HEK293 (cell line): ENCODE results near the gene TMTC1.

Source experiments
- KLF16 ChIP-seq: fragments of 450-650 bp; formaldehyde crosslinking; IDR thresholded peaks from 2 replicates; pipeline ENCODE4 v1.5.1; 2017; ENCODE audit warnings: missing biosample characterization, missing genetic modification characterization
- KLF8 ChIP-seq: fragments of 450-650 bp; formaldehyde crosslinking; IDR thresholded peaks from 2 replicates; pipeline ENCODE4 v1.5.1; 2016; ENCODE audit warnings: missing biosample characterization, missing genetic modification characterization
- YY1 ChIP-seq: fragments of 450-650 bp; formaldehyde crosslinking; IDR thresholded peaks from 2 replicates; pipeline ENCODE4 v1.5.1; 2018; ENCODE audit warnings: missing biosample characterization, missing genetic modification characterization
- ZNF140 ChIP-seq: fragments of 450-650 bp; formaldehyde crosslinking; IDR thresholded peaks from 2 replicates; pipeline ENCODE4 v1.5.1; 2016; ENCODE audit warnings: missing biosample characterization, missing genetic modification characterization
- ZNF157 ChIP-seq: fragments of 450-650 bp; formaldehyde crosslinking; IDR thresholded peaks from 2 replicates; pipeline ENCODE4 v1.5.1; 2016; ENCODE audit warnings: missing biosample characterization, missing genetic modification characterization
- ZNF274 ChIP-seq, 2 experiments: fragments of 200-500 bp in 1 of 2; fragments of 450-650 bp in 1 of 2; sonication (Bioruptor generic) in 1 of 2; formaldehyde crosslinking in 1 of 2; IDR thresholded peaks; 2 replicates each; pipeline versions ENCODE4 v1.5.1 to v1.6.1; 2014 to 2016; ENCODE audit warnings: borderline replicate concordance in 1 of 2, inconsistent platforms in 1 of 2, low read length in 1 of 2, missing biosample characterization in 1 of 2, missing genetic modification characterization in 1 of 2
- ZNF473 ChIP-seq: fragments of 450-650 bp; formaldehyde crosslinking; IDR thresholded peaks from 2 replicates; pipeline ENCODE4 v1.5.1; 2017; ENCODE audit warnings: missing biosample characterization, missing genetic modification characterization
- ZNF529 ChIP-seq: fragments of 450-650 bp; formaldehyde crosslinking; IDR thresholded peaks from 2 replicates; pipeline ENCODE4 v1.5.1; 2017; ENCODE audit warnings: missing genetic modification characterization, missing biosample characterization; ENCODE audit not compliant: insufficient replicate concordance
- ZNF654 ChIP-seq: fragments of 450-650 bp; formaldehyde crosslinking; IDR thresholded peaks from 2 replicates; pipeline ENCODE4 v1.5.1; 2016; ENCODE audit warnings: low read depth, missing biosample characterization, missing genetic modification characterization
- ZNF768 ChIP-seq: fragments of 450-650 bp; formaldehyde crosslinking; IDR thresholded peaks from 2 replicates; pipeline ENCODE4 v1.5.1; 2018; ENCODE audit warnings: missing biosample characterization, mild to moderate bottlenecking, missing genetic modification characterization
- TF ChIP-seq, protein P1 (sequence below): fragments of 450-650 bp; formaldehyde crosslinking; IDR thresholded peaks from 2 replicates; pipeline ENCODE4 v1.5.1; 2016; ENCODE audit warnings: missing biosample characterization, missing genetic modification characterization
- TF ChIP-seq, protein P2 (sequence below): fragments of 450-650 bp; formaldehyde crosslinking; conservative IDR thresholded peaks from 2 replicates; pipeline ENCODE4 v1.5.1; 2016; ENCODE audit warnings: low read depth, missing biosample characterization, missing genetic modification characterization

DNA sequence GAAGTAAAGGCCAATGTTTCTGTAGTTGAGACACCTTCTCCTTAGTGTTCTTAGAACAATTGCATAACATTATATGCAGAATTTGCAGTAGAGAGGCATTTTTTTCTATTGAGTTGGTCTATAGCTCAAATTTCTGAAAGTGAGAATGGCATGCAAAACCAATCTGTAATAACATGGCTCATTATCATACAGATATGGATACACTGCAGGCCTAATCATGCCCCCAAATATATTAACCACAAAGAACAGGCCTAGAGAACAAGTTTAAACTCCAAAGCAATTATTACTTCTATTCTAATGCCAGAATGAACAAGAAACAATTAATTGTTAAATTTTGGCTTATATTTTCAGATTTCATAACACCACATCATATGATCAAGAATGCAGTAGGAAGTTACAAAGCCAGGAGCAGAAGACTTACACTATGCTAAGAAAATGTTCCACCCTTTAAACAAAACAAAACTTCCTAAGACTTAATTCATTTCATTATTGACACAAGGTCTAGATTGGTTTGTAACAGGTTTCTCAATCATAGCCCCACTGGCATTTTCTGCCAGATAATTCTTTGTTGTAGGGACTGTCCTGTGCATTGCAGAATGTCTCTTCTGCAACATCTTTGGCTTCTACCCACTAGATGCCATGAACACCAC, 26.9 kb downstream of the TMTC1 start:
- TF ChIP-seq ZNF274 (IDR thresholded peaks at IDR 0.05; ENCODE audit: low read length) (no peak), ZNF274 (tag by site-specific recombination; IDR thresholded peaks at IDR 0.05; ENCODE audit: borderline replicate concordance) (no peak), ZNF157 (no peak), KLF8 (tag by site-specific recombination) (no peak), YY1 (no peak), ZNF654 (tag by site-specific recombination) (no peak), ZNF529 (no peak), KLF16 (tag by site-specific recombination) (no peak), ZNF140 (tag by site-specific recombination) (no peak), ZNF473 (no peak), ZNF768 (tag by site-specific recombination) (no peak)
- TF ChIP-seq, protein P1, sequence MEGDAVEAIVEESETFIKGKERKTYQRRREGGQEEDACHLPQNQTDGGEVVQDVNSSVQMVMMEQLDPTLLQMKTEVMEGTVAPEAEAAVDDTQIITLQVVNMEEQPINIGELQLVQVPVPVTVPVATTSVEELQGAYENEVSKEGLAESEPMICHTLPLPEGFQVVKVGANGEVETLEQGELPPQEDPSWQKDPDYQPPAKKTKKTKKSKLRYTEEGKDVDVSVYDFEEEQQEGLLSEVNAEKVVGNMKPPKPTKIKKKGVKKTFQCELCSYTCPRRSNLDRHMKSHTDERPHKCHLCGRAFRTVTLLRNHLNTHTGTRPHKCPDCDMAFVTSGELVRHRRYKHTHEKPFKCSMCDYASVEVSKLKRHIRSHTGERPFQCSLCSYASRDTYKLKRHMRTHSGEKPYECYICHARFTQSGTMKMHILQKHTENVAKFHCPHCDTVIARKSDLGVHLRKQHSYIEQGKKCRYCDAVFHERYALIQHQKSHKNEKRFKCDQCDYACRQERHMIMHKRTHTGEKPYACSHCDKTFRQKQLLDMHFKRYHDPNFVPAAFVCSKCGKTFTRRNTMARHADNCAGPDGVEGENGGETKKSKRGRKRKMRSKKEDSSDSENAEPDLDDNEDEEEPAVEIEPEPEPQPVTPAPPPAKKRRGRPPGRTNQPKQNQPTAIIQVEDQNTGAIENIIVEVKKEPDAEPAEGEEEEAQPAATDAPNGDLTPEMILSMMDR (tag by site-specific recombination), result no peak
- TF ChIP-seq, protein P2, sequence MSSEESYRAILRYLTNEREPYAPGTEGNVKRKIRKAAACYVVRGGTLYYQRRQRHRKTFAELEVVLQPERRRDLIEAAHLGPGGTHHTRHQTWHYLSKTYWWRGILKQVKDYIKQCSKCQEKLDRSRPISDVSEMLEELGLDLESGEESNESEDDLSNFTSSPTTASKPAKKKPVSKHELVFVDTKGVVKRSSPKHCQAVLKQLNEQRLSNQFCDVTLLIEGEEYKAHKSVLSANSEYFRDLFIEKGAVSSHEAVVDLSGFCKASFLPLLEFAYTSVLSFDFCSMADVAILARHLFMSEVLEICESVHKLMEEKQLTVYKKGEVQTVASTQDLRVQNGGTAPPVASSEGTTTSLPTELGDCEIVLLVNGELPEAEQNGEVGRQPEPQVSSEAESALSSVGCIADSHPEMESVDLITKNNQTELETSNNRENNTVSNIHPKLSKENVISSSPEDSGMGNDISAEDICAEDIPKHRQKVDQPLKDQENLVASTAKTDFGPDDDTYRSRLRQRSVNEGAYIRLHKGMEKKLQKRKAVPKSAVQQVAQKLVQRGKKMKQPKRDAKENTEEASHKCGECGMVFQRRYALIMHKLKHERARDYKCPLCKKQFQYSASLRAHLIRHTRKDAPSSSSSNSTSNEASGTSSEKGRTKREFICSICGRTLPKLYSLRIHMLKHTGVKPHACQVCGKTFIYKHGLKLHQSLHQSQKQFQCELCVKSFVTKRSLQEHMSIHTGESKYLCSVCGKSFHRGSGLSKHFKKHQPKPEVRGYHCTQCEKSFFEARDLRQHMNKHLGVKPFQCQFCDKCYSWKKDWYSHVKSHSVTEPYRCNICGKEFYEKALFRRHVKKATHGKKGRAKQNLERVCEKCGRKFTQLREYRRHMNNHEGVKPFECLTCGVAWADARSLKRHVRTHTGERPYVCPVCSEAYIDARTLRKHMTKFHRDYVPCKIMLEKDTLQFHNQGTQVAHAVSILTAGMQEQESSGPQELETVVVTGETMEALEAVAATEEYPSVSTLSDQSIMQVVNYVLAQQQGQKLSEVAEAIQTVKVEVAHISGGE (tag by site-specific recombination), result no peak
